SK-N-SH treated with all-trans-retinoic acid at 6 μM for 48 hours (cell line): ENCODE data around the gene CERS4.

Experiments used
- ARNTL ChIP-seq: fragments of 450-650 bp; formaldehyde crosslinking; IDR thresholded peaks from 2 replicates; pipeline ENCODE4 v1.5.0; 2020; ENCODE audit warnings: low read depth, mild to moderate bottlenecking, moderate library complexity, borderline replicate concordance
- CSDC2 ChIP-seq: fragments of 250-450 bp; sonication (Bioruptor Pico); IDR thresholded peaks from 2 replicates; pipeline ENCODE4 v1.5.0; 2020; ENCODE audit warnings: mild to moderate bottlenecking, moderate library complexity
- ESRRG ChIP-seq: fragments of 250-450 bp; sonication (Bioruptor Pico); IDR thresholded peaks from 2 replicates; pipeline ENCODE4 v1.6.1; 2021; ENCODE audit warnings: mild to moderate bottlenecking
- TCF4 ChIP-seq: fragments of 250-450 bp; sonication (Bioruptor Pico); IDR thresholded peaks from 2 replicates; pipeline ENCODE4 v1.8.0; 2021; ENCODE audit warnings: mild to moderate bottlenecking, moderate library complexity, borderline replicate concordance
- ZFP3 ChIP-seq: fragments of 250-450 bp; sonication (Bioruptor Pico); IDR thresholded peaks from 2 replicates; pipeline ENCODE4 v1.5.0; 2020; ENCODE audit warnings: mild to moderate bottlenecking, moderate library complexity
- TF ChIP-seq, protein P1 (sequence below): fragments of 250-450 bp; sonication (Bioruptor Pico); IDR thresholded peaks from 2 replicates; pipeline ENCODE4 v1.8.0; 2020; ENCODE audit warnings: mild to moderate bottlenecking, moderate library complexity, borderline replicate concordance
- TF ChIP-seq, protein P2 (sequence below): fragments of 250-450 bp; sonication (Bioruptor Pico); IDR thresholded peaks from 2 replicates; pipeline ENCODE4 v1.5.0; 2020; ENCODE audit warnings: mild to moderate bottlenecking, moderate library complexity

DNA sequence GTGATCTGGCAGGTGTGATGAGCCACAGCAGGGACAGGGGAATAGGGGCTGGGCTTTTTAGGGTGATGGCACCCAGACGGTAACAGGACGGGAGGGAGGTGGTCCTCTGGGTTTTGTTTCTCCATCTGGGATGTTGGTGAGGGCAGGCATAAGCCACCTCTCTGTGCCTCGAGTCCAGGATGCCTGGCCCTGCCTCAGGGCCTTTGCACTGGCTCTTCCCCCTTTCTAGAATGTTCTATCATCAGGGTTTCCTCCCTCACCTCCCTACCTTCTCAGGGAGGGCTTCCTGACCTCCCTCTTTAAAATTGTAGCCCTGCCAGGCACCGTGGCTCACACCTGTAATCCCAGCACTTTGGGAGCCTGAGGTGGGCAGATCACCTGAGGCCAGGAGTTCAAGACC lies 6.6 kb downstream of the CERS4 start:
- TF ChIP-seq ARNTL: no peak
- TF ChIP-seq ZFP3 (CRISPR knock-in tag): no peak
- TF ChIP-seq, protein P1, sequence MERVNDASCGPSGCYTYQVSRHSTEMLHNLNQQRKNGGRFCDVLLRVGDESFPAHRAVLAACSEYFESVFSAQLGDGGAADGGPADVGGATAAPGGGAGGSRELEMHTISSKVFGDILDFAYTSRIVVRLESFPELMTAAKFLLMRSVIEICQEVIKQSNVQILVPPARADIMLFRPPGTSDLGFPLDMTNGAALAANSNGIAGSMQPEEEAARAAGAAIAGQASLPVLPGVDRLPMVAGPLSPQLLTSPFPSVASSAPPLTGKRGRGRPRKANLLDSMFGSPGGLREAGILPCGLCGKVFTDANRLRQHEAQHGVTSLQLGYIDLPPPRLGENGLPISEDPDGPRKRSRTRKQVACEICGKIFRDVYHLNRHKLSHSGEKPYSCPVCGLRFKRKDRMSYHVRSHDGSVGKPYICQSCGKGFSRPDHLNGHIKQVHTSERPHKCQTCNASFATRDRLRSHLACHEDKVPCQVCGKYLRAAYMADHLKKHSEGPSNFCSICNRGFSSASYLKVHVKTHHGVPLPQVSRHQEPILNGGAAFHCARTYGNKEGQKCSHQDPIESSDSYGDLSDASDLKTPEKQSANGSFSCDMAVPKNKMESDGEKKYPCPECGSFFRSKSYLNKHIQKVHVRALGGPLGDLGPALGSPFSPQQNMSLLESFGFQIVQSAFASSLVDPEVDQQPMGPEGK (CRISPR knock-in tag): no peak
- TF ChIP-seq, protein P2, sequence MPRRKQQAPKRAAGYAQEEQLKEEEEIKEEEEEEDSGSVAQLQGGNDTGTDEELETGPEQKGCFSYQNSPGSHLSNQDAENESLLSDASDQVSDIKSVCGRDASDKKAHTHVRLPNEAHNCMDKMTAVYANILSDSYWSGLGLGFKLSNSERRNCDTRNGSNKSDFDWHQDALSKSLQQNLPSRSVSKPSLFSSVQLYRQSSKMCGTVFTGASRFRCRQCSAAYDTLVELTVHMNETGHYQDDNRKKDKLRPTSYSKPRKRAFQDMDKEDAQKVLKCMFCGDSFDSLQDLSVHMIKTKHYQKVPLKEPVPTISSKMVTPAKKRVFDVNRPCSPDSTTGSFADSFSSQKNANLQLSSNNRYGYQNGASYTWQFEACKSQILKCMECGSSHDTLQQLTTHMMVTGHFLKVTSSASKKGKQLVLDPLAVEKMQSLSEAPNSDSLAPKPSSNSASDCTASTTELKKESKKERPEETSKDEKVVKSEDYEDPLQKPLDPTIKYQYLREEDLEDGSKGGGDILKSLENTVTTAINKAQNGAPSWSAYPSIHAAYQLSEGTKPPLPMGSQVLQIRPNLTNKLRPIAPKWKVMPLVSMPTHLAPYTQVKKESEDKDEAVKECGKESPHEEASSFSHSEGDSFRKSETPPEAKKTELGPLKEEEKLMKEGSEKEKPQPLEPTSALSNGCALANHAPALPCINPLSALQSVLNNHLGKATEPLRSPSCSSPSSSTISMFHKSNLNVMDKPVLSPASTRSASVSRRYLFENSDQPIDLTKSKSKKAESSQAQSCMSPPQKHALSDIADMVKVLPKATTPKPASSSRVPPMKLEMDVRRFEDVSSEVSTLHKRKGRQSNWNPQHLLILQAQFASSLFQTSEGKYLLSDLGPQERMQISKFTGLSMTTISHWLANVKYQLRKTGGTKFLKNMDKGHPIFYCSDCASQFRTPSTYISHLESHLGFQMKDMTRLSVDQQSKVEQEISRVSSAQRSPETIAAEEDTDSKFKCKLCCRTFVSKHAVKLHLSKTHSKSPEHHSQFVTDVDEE: no peak
- TF ChIP-seq CSDC2 (CRISPR knock-in tag): no peak
- TF ChIP-seq TCF4 (CRISPR knock-in tag): no peak
- no peak for TF ChIP-seq ESRRG
